T-helper 1 cell treated with Interleukin-12 subunit alpha and Interleukin-12 subunit beta and Interleukin-4 antibody, amounts not matched to agents 30 ng/mL and 1 ng/mL, for 36 hours (primary cell): ENCODE measurements around the gene DCLRE1A. TPM values are rescaled to one million over a fixed set of nuclear protein-coding genes. Genes with fewer than 3 reads are reported as not detected.

Experiments used
- intact Hi-C: fragments of 100-400 bp; cut with micrococcal nuclease; formaldehyde crosslinking; loops from one replicate; pipeline ENCODE4 v1.15.1; 2024
- total RNA-seq: library from RNA; stranded (reverse); gene quantifications from 2 replicates; pipeline ENCODE4 v1.2.3, GENCODE V29; 2022

Gene DCLRE1A
- total RNA-seq = 14.4 and 15.0 TPM in 2 replicates

- intact Hi-C loops = loop anchor here (1.0 to 10.0 kb wide), 10 partner anchors 107 to 1319 kb away; partner anchors contain the start of genes ADRB1, CCDC186 and FHIP2A
Observed at GRCh38 chr10:113854013-113854760, at the start of gene DCLRE1A, which contains the start of gene NHLRC2. Gene DCLRE1A (minus strand): TSS chr10:113854082. CDS start chr10:113853182, 900 bp downstream. Gene NHLRC2 (plus strand): TSS chr10:113854661. CDS start chr10:113854873, 212 bp downstream.

GRCh38 chr10:113899952-113900598, 46.2 kb upstream of the DCLRE1A start:
- intact Hi-C loops = no loop called here

- intact Hi-C loops = no loop called here
Observed at GRCh38 chr10:113897693-113898618, 44.1 kb upstream of the DCLRE1A start.

GRCh38 chr10:113895018-113895417, 41.1 kb upstream of the DCLRE1A start:
- intact Hi-C loops = no loop called here

GRCh38 chr10:113894581-113894980, 40.7 kb upstream of the DCLRE1A start:
- intact Hi-C loops = no loop called here

- intact Hi-C loops = no loop called here
Observed at GRCh38 chr10:113893570-113893969, 39.7 kb upstream of the DCLRE1A start.

- intact Hi-C loops = no loop called here
Observed at GRCh38 chr10:113891476-113891875, 37.6 kb upstream of the DCLRE1A start.

GRCh38 chr10:113890769-113891168, 36.9 kb upstream of the DCLRE1A start:
- intact Hi-C loops = no loop called here

GRCh38 chr10:113889911-113890310, 36.0 kb upstream of the DCLRE1A start:
- intact Hi-C loops = no loop called here

GRCh38 chr10:113882240-113882639, 28.4 kb upstream of the DCLRE1A start:
- intact Hi-C loops = no loop called here

GRCh38 chr10:113880236-113880635, 26.4 kb upstream of the DCLRE1A start:
- intact Hi-C loops = no loop called here

- intact Hi-C loops = no loop called here
Observed at GRCh38 chr10:113879691-113880090, 25.8 kb upstream of the DCLRE1A start.

GRCh38 chr10:113876461-113876860, 22.6 kb upstream of the DCLRE1A start:
- intact Hi-C loops = no loop called here

GRCh38 chr10:113875212-113875611, 21.3 kb upstream of the DCLRE1A start:
- intact Hi-C loops = no loop called here

- intact Hi-C loops = loop anchor here (5.0 kb wide), 1 partner anchor 230 kb away; no protein-coding TSS in a partner anchor
Observed at GRCh38 chr10:113872139-113873030, 18.5 kb upstream of the DCLRE1A start.

- intact Hi-C loops = loop anchor here (5.0 kb wide), 1 partner anchor 233 kb away; no protein-coding TSS in a partner anchor
Observed at GRCh38 chr10:113869789-113870188, 15.9 kb upstream of the DCLRE1A start.

- intact Hi-C loops = no loop called here
Observed at GRCh38 chr10:113867904-113868303, 14.0 kb upstream of the DCLRE1A start.

- intact Hi-C loops = no loop called here
Observed at GRCh38 chr10:113866551-113867394, 12.9 kb upstream of the DCLRE1A start.

- intact Hi-C loops = no loop called here
Observed at GRCh38 chr10:113865901-113866300, 12.0 kb upstream of the DCLRE1A start.
